ENCODE measurements around the gene CCDC188.

DNA sequence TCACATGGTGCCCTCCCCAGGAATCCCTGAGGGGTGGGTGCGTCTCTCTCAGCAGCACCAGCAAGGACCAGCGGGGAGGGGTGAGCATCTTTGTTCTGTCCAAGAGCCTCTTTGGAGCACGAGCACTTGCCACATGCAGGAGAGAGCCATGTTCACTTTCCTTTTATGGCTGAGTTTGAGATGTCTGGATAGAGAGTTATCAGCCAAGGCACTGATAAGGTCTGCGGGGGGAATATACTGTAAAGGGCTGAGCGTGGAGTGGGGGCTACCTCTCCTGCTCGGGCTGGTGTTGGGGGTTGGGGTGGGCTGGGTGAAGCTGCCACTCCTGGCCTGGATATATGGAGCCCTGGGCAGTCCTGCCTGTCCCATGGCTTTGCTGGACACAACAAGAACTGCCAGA, 34.9 kb upstream of the CCDC188 start:
- no peak for TF ChIP-seq CTCF (IDR thresholded peaks at IDR 0.05; ENCODE audit: low read depth, low read length, missing input control)
- no peak for TF ChIP-seq SP1 (IDR thresholded peaks at IDR 0.05)
- TF ChIP-seq FOXA2 (IDR thresholded peaks at IDR 0.05): no peak
- no peak for TF ChIP-seq EGR1 (IDR thresholded peaks at IDR 0.05; ENCODE audit: low read depth in 2 of 2)
- TF ChIP-seq, protein P1, sequence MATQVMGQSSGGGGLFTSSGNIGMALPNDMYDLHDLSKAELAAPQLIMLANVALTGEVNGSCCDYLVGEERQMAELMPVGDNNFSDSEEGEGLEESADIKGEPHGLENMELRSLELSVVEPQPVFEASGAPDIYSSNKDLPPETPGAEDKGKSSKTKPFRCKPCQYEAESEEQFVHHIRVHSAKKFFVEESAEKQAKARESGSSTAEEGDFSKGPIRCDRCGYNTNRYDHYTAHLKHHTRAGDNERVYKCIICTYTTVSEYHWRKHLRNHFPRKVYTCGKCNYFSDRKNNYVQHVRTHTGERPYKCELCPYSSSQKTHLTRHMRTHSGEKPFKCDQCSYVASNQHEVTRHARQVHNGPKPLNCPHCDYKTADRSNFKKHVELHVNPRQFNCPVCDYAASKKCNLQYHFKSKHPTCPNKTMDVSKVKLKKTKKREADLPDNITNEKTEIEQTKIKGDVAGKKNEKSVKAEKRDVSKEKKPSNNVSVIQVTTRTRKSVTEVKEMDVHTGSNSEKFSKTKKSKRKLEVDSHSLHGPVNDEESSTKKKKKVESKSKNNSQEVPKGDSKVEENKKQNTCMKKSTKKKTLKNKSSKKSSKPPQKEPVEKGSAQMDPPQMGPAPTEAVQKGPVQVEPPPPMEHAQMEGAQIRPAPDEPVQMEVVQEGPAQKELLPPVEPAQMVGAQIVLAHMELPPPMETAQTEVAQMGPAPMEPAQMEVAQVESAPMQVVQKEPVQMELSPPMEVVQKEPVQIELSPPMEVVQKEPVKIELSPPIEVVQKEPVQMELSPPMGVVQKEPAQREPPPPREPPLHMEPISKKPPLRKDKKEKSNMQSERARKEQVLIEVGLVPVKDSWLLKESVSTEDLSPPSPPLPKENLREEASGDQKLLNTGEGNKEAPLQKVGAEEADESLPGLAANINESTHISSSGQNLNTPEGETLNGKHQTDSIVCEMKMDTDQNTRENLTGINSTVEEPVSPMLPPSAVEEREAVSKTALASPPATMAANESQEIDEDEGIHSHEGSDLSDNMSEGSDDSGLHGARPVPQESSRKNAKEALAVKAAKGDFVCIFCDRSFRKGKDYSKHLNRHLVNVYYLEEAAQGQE (IDR thresholded peaks at IDR 0.05): no peak
- TF ChIP-seq YY1 (IDR thresholded peaks at IDR 0.05): no peak
- no peak for TF ChIP-seq RXRA (IDR thresholded peaks at IDR 0.05)
- no peak for TF ChIP-seq TAF1 (conservative IDR thresholded peaks at IDR 0.05)
- no peak for TF ChIP-seq RAD21 (IDR thresholded peaks at IDR 0.05)
- TF ChIP-seq HNF4A (conservative IDR thresholded peaks at IDR 0.05): no peak
- TF ChIP-seq, protein P2, sequence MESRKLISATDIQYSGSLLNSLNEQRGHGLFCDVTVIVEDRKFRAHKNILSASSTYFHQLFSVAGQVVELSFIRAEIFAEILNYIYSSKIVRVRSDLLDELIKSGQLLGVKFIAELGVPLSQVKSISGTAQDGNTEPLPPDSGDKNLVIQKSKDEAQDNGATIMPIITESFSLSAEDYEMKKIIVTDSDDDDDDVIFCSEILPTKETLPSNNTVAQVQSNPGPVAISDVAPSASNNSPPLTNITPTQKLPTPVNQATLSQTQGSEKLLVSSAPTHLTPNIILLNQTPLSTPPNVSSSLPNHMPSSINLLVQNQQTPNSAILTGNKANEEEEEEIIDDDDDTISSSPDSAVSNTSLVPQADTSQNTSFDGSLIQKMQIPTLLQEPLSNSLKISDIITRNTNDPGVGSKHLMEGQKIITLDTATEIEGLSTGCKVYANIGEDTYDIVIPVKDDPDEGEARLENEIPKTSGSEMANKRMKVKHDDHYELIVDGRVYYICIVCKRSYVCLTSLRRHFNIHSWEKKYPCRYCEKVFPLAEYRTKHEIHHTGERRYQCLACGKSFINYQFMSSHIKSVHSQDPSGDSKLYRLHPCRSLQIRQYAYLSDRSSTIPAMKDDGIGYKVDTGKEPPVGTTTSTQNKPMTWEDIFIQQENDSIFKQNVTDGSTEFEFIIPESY (IDR thresholded peaks at IDR 0.05): no peak
- TF ChIP-seq, protein P3, sequence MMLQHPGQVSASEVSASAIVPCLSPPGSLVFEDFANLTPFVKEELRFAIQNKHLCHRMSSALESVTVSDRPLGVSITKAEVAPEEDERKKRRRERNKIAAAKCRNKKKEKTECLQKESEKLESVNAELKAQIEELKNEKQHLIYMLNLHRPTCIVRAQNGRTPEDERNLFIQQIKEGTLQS (IDR thresholded peaks at IDR 0.05): no peak
- no peak for TF ChIP-seq JUND (IDR thresholded peaks at IDR 0.05)

Data from liver (tissue), 3 donors.